Subcutaneous abdominal adipose tissue (tissue), 5 donors: ENCODE measurements around the gene PRKCE.

ENCODE experiments used
- H3K27ac ChIP-seq: one replicate; pipeline ENCODE4 v1.7.0; 2013; ENCODE audit warnings: low read depth, mild to moderate bottlenecking, inconsistent platforms, low read length, moderate library complexity
- H3K27me3 ChIP-seq, 5 donors: one replicate each; pipeline ENCODE4 v1.7.0; 2013; ENCODE audit warnings: low read length in 5 of 5, inconsistent platforms in 1 of 5; ENCODE audit not compliant: control insufficient read depth in 5 of 5, insufficient read depth in 4 of 5
- H3K36me3 ChIP-seq, 5 donors: one replicate each; pipeline ENCODE4 v1.7.0; 2013; ENCODE audit warnings: low read length in 5 of 5; ENCODE audit not compliant: control insufficient read depth in 5 of 5, insufficient read depth in 5 of 5
- H3K4me1 ChIP-seq, 5 donors: one replicate each; pipeline ENCODE4 v1.7.0; 2013; ENCODE audit warnings: low read length in 5 of 5, mild to moderate bottlenecking in 3 of 5, moderate library complexity in 1 of 5; ENCODE audit not compliant: control insufficient read depth in 5 of 5, insufficient read depth in 5 of 5
- H3K4me3 ChIP-seq, 5 donors: one replicate each; pipeline ENCODE4 v1.7.0; 2013; ENCODE audit warnings: low read length in 5 of 5, low read depth in 1 of 5
- H3K9ac ChIP-seq, 5 donors: one replicate each; pipeline ENCODE4 v1.7.0; 2013; ENCODE audit warnings: low read length in 5 of 5, mild to moderate bottlenecking in 4 of 5, moderate library complexity in 3 of 5
- H3K9me3 ChIP-seq, 5 donors: one replicate each; pipeline ENCODE4 v1.7.0; 2013; ENCODE audit warnings: low read length in 5 of 5; ENCODE audit not compliant: control insufficient read depth in 5 of 5
- donor health status: healthy.
- donor health status: healthy.
- donor health status: healthy.
- donor health status: healthy.
- donor health status: healthy.

Gene PRKCE

DNA sequence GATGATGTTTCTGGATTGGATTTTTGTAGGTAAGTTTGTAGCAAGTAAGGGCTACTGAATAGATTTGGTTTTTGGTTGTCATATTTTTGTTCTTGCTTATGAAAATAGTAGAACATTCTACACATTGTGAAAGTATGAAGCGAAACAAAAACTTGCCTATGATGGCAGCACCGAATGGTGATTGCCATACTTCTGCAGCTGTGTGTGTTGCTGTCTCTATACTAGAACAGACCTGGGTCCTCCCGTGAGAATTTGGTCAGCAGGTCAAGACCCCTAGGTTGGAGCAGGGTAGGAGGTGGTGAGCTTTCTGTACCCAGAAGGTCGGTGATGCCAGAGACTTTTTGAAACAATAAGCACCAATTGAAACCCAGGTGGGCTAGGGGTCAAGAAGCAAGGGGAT is 322.6 kb downstream of the PRKCE start:
- H3K36me3 ChIP-seq: peaks cover 0 to 8% (median 2%) of the 10 kb centered on the region in 5 donors
- peaks cover 0 to 6% (median 4%) of the 10 kb centered on the region in 5 donors for H3K4me1 ChIP-seq
- no peaks in the 10 kb centered on the region for H3K27me3 ChIP-seq
- H3K9ac ChIP-seq: no peak overlapping the region
- no peaks in the 10 kb centered on the region for H3K9me3 ChIP-seq
- H3K4me3 ChIP-seq: no peak overlapping the region
- no peak overlapping the region for H3K27ac ChIP-seq

DNA sequence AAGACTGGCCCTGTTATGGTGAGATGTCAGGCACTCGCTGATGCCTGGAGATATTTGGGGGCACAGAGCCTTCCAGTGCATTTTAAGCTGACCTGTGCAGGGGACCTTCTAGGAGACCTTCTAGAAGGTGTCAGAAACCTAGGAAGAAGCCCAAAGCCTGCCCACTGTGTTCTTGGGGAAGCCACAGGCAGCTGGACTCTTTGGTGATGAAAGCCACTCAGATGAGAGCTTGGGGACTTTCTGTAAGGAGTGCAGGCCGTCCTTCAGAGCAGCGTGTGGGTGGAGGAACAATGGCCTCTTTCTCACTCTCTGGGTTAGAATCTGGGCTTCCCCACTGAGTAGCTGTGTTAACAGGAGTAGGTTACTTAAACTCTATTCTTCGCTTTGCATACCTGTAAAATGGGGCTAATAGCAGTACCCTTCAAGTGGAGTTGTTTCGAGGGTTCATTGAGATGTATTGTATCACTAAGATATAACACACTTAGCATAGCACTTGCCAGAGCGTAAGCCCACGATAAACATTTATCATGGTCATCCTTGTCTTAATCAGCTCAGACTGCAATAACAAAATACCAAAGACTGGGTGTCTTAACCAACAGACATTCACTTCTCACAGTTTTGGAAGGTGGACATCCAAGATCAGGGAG is 323.4 kb downstream of the PRKCE start:
- no peak overlapping the region for H3K4me3 ChIP-seq
- H3K27me3 ChIP-seq: no peaks in the 10 kb centered on the region
- peaks cover 0 to 8% (median 6%) of the 10 kb centered on the region in 5 donors for H3K36me3 ChIP-seq
- H3K27ac ChIP-seq: no peak overlapping the region
- no peak overlapping the region for H3K9ac ChIP-seq
- no peaks in the 10 kb centered on the region for H3K4me1 ChIP-seq
- H3K9me3 ChIP-seq: no peaks in the 10 kb centered on the region

DNA sequence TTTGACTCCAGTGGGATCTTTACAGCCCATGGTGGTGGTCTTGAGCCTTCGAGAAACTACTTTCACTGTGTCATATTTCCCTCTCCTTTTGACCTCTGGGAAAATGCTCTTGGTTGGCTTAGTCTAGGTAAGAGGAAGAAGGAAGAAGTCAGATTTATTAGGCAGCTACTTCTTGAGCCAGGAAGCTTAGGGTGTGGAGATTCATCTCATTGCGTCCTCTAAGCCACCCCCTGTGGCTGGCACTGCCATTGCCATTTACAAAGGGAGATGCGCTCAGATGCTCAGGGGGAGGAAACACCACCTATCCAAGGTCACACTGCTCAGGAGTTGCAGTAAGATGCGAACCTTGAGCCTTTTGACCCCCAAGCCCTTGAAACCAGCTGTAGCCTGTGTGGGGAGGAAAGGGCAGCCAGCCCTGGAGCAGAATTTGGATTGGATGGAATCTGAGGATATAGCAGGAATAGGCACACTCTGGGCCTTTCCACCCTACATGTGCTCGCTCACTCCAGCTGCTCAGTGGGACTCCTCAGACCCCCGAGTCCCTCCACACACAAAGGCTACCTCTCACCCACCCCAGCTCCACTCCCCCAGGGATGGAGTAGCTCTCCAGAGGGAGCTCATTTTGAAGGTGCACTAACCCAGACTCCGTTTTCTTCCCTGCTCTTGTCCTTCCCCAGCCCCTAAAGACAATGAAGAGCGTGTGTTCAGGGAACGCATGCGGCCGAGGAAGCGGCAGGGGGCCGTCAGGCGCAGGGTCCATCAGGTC is 324.5 kb downstream of the PRKCE start:
- H3K9ac ChIP-seq: no peak overlapping the region
- H3K4me1 ChIP-seq: no peaks in the 10 kb centered on the region
- H3K9me3 ChIP-seq: no peaks in the 10 kb centered on the region
- H3K4me3 ChIP-seq: no peak overlapping the region
- H3K36me3 ChIP-seq: peaks cover under 1 to 12% (median 8%) of the 10 kb centered on the region in 5 donors
- no peaks in the 10 kb centered on the region for H3K27me3 ChIP-seq
- no peak overlapping the region for H3K27ac ChIP-seq

DNA sequence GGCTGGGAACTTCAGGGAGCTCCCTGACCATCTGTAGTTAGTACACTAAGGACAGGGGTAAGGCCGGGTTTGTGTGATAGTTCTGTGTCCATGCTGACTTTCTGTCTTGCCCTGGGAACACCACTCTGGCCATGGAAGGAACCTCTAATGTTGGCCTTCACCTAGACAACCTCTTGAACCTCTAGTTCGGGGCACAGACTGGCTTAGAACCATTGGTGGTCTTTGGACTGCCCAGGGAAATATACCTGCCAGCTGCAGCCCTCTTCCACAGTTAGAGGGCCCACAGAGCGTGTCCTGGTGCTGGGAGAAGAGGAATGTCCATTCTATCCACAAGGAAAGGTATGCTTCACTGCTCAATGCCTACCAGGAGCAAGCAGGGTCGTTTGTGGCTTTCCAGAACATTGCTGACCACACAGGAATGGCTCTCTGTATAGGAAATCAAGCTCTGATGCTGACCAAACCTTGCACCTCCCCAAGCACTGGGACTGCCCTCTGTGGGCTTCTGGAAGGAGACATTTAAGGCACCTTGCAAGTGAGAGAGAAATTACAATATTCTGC is 326.9 kb downstream of the PRKCE start:
- H3K27me3 ChIP-seq: no peaks in the 10 kb centered on the region
- peaks cover 4 to 17% (median 15%) of the 10 kb centered on the region in 5 donors for H3K36me3 ChIP-seq
- H3K4me1 ChIP-seq: peaks cover 0 to 9% (median 0%) of the 10 kb centered on the region in 5 donors
- no peak overlapping the region for H3K4me3 ChIP-seq
- no peaks in the 10 kb centered on the region for H3K9me3 ChIP-seq
- no peak overlapping the region for H3K27ac ChIP-seq
- H3K9ac ChIP-seq: no peak overlapping the region

DNA sequence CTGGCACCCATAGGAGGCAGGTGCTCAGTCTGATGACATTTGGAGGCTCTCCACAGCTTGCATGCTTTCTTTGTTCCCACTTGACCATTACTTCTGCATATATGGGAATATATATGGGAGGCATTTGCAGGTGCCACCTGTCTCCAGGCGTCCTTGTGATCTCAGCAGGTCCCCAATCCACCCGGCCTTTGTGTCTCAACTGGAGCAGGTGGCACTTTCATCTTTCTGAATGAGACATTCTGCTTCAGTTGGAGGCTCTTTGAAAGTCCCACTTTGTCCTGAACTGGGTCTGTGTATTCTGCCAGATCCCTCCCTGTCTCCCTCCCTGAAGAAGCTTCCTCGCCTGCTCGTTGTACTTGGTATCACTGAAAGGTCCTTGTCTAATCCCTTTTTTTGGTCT is 327.6 kb downstream of the PRKCE start:
- Histone ChIP-seq H3K9me3 (no peaks in the 10 kb centered on the region), H3K36me3 (peaks cover 4 to 18% (median 15%) of the 10 kb centered on the region in 5 donors), H3K4me3 (no peak overlapping the region), H3K27ac (no peak overlapping the region), H3K9ac (no peak overlapping the region), H3K27me3 (no peaks in the 10 kb centered on the region), H3K4me1 (peaks cover 0 to 9% (median 0%) of the 10 kb centered on the region in 5 donors)

DNA sequence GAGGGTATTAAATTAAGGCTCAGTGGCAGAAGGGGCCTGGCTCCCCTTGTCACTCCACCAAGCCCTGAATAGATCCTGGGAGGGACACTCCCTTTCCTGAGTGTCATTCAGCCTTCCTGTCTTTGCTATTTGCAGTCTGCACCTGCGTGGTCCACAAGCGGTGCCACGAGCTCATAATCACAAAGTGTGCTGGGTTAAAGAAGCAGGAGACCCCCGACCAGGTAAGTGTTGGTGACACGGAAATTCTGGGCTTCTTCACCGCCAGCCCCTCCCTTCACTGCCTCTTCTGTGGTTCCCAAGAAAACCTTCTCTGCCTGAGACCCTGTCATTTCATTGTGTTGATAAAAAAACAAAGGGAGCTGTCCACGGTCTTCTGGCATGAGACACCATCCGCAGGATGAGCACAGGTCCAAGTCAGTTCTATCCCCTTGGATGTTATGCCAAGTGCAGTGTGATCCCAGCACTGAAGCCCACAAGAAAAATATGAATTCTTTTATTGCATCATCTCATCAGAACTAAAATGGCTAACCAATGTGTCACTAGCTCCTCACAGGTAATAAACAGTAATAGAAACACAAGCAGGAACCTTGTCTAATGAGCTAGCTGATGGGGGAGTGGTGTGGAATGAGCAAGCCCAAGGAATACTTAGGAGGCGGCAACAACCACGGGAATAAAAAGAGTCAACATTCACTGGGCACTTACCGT is 328.8 kb downstream of the PRKCE start:
- peaks cover 0 to 9% (median 7%) of the 10 kb centered on the region in 5 donors for H3K4me1 ChIP-seq
- H3K27me3 ChIP-seq: no peaks in the 10 kb centered on the region
- H3K36me3 ChIP-seq: peaks cover 4 to 21% (median 18%) of the 10 kb centered on the region in 5 donors
- no peak overlapping the region for H3K9ac ChIP-seq
- H3K4me3 ChIP-seq: no peak overlapping the region
- no peaks in the 10 kb centered on the region for H3K9me3 ChIP-seq
- no peak overlapping the region for H3K27ac ChIP-seq

DNA sequence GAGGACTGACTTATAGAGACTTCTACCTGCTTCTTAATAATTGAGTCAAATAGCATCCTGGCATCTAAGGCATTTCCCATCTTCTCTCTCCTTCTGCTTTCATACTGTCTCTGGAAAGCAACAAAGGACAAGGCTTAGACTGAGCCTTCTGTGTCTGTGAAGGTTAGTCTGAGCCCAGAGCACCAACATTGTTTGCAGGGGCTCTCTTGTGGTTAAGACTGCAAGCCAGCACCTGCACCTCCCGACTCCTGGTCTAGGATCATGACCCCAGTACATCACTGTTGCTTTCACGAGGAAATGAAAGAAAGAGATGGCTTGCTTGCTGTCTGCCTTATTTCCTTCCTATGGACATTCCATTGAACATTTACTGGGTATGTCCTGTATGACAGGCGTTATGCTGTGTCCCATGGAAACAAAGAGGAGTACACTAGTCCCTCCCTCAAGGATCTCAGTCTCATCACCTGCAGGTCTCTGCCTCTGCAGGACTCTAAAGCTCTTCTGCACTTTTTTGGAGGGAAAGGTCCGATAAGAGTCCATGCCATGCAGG is 330.0 kb downstream of the PRKCE start:
- no peak overlapping the region for H3K9ac ChIP-seq
- no peaks in the 10 kb centered on the region for H3K9me3 ChIP-seq
- H3K4me1 ChIP-seq: peaks cover 0 to 10% (median 9%) of the 10 kb centered on the region in 5 donors
- no peak overlapping the region for H3K4me3 ChIP-seq
- no peaks in the 10 kb centered on the region for H3K27me3 ChIP-seq
- no peak overlapping the region for H3K27ac ChIP-seq
- peaks cover 4 to 21% (median 18%) of the 10 kb centered on the region in 5 donors for H3K36me3 ChIP-seq

DNA sequence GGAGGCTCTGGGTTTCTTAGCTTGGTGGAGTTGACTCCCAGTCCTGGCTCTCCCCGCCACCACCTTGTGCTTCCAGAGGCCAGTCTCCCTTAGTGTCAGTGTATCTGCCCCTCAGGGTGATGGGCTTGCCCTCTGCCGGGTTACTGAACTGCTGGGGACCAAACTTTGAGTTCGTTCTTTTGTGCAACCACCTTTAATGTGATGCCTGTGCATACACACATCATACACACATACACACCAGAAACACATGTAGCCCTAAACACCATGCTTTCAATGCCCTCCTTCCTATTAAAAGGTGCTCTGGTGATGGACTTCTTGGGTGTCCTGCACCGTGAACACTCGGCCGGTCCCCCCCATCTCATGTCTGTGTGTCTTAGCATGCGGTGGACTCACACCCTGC is 330.6 kb downstream of the PRKCE start:
- H3K4me1 ChIP-seq: peaks cover 0 to 14% (median 9%) of the 10 kb centered on the region in 5 donors
- H3K4me3 ChIP-seq: no peak overlapping the region
- H3K36me3 ChIP-seq: peaks cover 4 to 21% (median 18%) of the 10 kb centered on the region in 5 donors
- no peak overlapping the region for H3K27ac ChIP-seq
- no peak overlapping the region for H3K9ac ChIP-seq
- H3K9me3 ChIP-seq: no peaks in the 10 kb centered on the region
- H3K27me3 ChIP-seq: no peaks in the 10 kb centered on the region

DNA sequence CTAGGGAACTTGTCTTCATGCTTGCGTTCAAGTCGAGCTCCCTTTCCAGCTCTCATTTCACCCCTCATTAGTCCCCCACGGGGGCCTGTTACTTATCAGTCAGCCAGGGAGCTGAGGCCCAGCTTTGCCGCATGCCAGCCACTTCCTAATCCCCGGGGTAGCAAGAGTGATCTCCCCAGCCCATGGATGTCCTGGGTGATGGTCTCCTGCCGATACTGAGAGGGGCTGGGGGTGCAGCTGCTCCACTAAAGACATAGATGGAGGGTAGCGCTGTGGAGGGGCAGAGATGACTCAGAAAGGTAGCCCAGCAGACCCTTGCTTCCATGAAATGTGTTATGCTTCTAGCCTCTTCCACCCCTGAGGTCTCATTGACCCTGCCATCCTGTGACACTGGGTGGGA is 331.7 kb downstream of the PRKCE start:
- Histone ChIP-seq H3K9me3 (no peaks in the 10 kb centered on the region), H3K27me3 (no peaks in the 10 kb centered on the region), H3K9ac (no peak overlapping the region), H3K27ac (no peak overlapping the region), H3K36me3 (peaks cover 4 to 18% (median 15%) of the 10 kb centered on the region in 5 donors), H3K4me3 (no peak overlapping the region), H3K4me1 (peaks cover 0 to 21% (median 14%) of the 10 kb centered on the region in 5 donors)
